Hindlimb muscle (tissue), 1 donor: ENCODE measurements around the gene OTOR. TPM values are rescaled to one million over a fixed set of nuclear protein-coding genes. Genes with fewer than 3 reads are reported as not detected.

Experiments
- DNase-seq: peaks from one replicate; pipeline ENCODE4 v3.0.0-alpha.2; 2013
- polyA plus RNA-seq: library from polyadenylated mRNA; unstranded; fragments of 120-200 nt; gene quantifications from one replicate; pipeline ENCODE4 v1.2.1, GENCODE V29; 2013; ENCODE audit not compliant: insufficient read length

Gene OTOR
- polyA plus RNA-seq, 1 donor = not detected

GRCh38 chr20:16749573-16749972 lies 1.4 kb downstream of the OTOR start:
- DNase-seq = no peak

GRCh38 chr20:16752082-16752481 lies 3.9 kb downstream of the OTOR start:
- no peak for DNase-seq

GRCh38 chr20:16752901-16753300 lies 4.7 kb downstream of the OTOR start:
- no peak for DNase-seq

GRCh38 chr20:16758454-16759180 lies 10.5 kb downstream of the OTOR start:
- peak; percentile 13 for DNase-seq

GRCh38 chr20:16759181-16759563 lies 11.0 kb downstream of the OTOR start:
- no peak for DNase-seq

GRCh38 chr20:16760431-16761304 lies 12.5 kb downstream of the OTOR start:
- no peak for DNase-seq

GRCh38 chr20:16761305-16761829 lies 13.2 kb downstream of the OTOR start:
- DNase-seq = peak; percentile 76

GRCh38 chr20:16764560-16764959 lies 16.4 kb downstream of the OTOR start:
- DNase-seq = no peak

- no peak for DNase-seq
These were observed 23.1 kb downstream of the OTOR start for GRCh38 chr20:16771213-16771612.

- no peak for DNase-seq
These were observed 27.8 kb downstream of the OTOR start for GRCh38 chr20:16775961-16776360.

- peak; percentile 23 for DNase-seq
These were observed 29.0 kb downstream of the OTOR start for GRCh38 chr20:16777126-16777525.

GRCh38 chr20:16778159-16778558 lies 30.0 kb downstream of the OTOR start:
- no peak for DNase-seq

- no peak for DNase-seq
These were observed 33.3 kb downstream of the OTOR start for GRCh38 chr20:16781496-16781895.

- no peak for DNase-seq
These were observed 37.1 kb downstream of the OTOR start for GRCh38 chr20:16785226-16785625.

Other genes starting within 250 kb of the OTOR start
- gene KIF16B, start 174.9 kb upstream of the OTOR start, polyA plus RNA-seq = 35.1 TPM
- 60.8 TPM for gene SNRPB2, start 18.3 kb upstream of the OTOR start, polyA plus RNA-seq